SK-N-SH (cell line): ENCODE data around the gene TGIF1. TPM values are rescaled to one million over a fixed set of nuclear protein-coding genes. Genes with fewer than 3 reads are reported as not detected.

ENCODE experiments used
- CTCF ChIA-PET: fragments of 300-600, 350-600 bp; formaldehyde crosslinking; extraction: SDS; loops from one replicate; lab custom pipeline; 2021; lab: Yijun Ruan, JAX
- POLR2A ChIA-PET: fragments of 350-600 bp; sonication (Branson Sonifier 250); formaldehyde crosslinking; extraction: SDS; loops from one replicate; lab custom pipeline; 2020; ENCODE audit warnings: antibody characterized with exemption, inconsistent platforms; lab: Yijun Ruan, JAX
- DNase-seq: peaks from one replicate; pipeline ENCODE4 v3.0.0; 2012
- H2AFZ ChIP-seq: fragments of 200-600 bp; sonication (generic); 2 replicates; pipeline ENCODE4 v1.8.1; 2016; ENCODE audit warnings: antibody characterized with exemption, mild to moderate bottlenecking, low read depth
- H3F3A ChIP-seq: fragments of 200-600 bp; sonication (generic); replicated peaks from 2 replicates; pipeline ENCODE3; 2016; ENCODE audit warnings: antibody characterized with exemption, mild to moderate bottlenecking; ENCODE audit not compliant: insufficient read depth
- H3K27ac ChIP-seq, 2 experiments: fragments of 200-500 bp in 1 of 2; fragments of 200-600 bp in 1 of 2; sonication (Bioruptor generic) in 1 of 2; sonication (generic), shearing (Covaris generic) in 1 of 2; 2 replicates each; pipeline versions ENCODE4 v1.5.1 to v1.6.1; 2014 to 2016; ENCODE audit warnings: low read depth in 2 of 2, inconsistent platforms in 1 of 2, low read length in 1 of 2, mild to moderate bottlenecking in 1 of 2, mixed read lengths in 1 of 2
- H3K27me3 ChIP-seq: fragments of 200-600 bp; sonication (generic), shearing (Covaris generic); 2 replicates; pipeline ENCODE4 v1.6.1; 2016; ENCODE audit warnings: mixed run types; ENCODE audit not compliant: insufficient read depth
- H3K36me3 ChIP-seq, 2 experiments: fragments of 200-500 bp in 1 of 2; fragments of 200-600 bp in 1 of 2; sonication (Bioruptor generic) in 1 of 2; sonication (generic) in 1 of 2; replicated peaks in 1 of 2; 2 replicates each; pipeline versions ENCODE3 to v1.5.1; 2014 to 2016; ENCODE audit warnings: low read length in 1 of 2, mild to moderate bottlenecking in 1 of 2; ENCODE audit not compliant: insufficient read depth in 2 of 2, control insufficient read depth in 1 of 2
- H3K4me1 ChIP-seq, 2 experiments: fragments of 200-500 bp in 1 of 2; fragments of 200-600 bp in 1 of 2; sonication (Bioruptor generic) in 1 of 2; sonication (generic), shearing (Covaris generic) in 1 of 2; 2 replicates each; pipeline versions ENCODE4 v1.5.1 to v1.6.1; 2014 to 2016; ENCODE audit warnings: low read depth in 1 of 2, low read length in 1 of 2, mixed run types in 1 of 2; ENCODE audit not compliant: insufficient read depth in 2 of 2, control insufficient read depth in 1 of 2
- H3K4me2 ChIP-seq: fragments of 200-600 bp; sonication (generic), shearing (Covaris generic); 2 replicates; pipeline ENCODE4 v1.6.1; 2017; ENCODE audit warnings: mixed run types
- H3K4me3 ChIP-seq, 2 experiments: fragments of 200-500 bp in 1 of 2; fragments of 200-600 bp in 1 of 2; sonication (Bioruptor generic) in 1 of 2; sonication (generic), shearing (Covaris generic) in 1 of 2; 2 replicates each; pipeline versions ENCODE4 v1.5.1 to v1.8.1; 2014 to 2016; ENCODE audit warnings: low read depth in 2 of 2, inconsistent platforms in 1 of 2, low read length in 1 of 2, mild to moderate bottlenecking in 1 of 2, mixed read lengths in 1 of 2, moderate library complexity in 1 of 2
- H3K79me2 ChIP-seq: fragments of 200-600 bp; sonication (generic); 2 replicates; pipeline ENCODE4 v1.8.1; 2017; ENCODE audit warnings: mild to moderate bottlenecking; ENCODE audit not compliant: insufficient read depth
- H3K9ac ChIP-seq: fragments of 200-600 bp; sonication (generic); 2 replicates; pipeline ENCODE4 v1.6.1; 2017; ENCODE audit warnings: mixed run types
- H3K9me2 ChIP-seq: fragments of 200-600 bp; sonication (generic); 2 replicates; pipeline ENCODE4 v1.6.1; 2017; ENCODE audit warnings: mixed run types
- H3K9me3 ChIP-seq: fragments of 200-600 bp; sonication (generic); 2 replicates; pipeline ENCODE4 v1.6.1; 2017; ENCODE audit warnings: mixed run types, mild to moderate bottlenecking, moderate library complexity
- H4K20me1 ChIP-seq: fragments of 200-600 bp; sonication (generic); 2 replicates; pipeline ENCODE4 v1.6.1; 2017; ENCODE audit warnings: mild to moderate bottlenecking, mixed run types; ENCODE audit not compliant: insufficient read depth
- ELF1 ChIP-seq: IDR thresholded peaks from 2 replicates; pipeline ENCODE4 v1.4.0; 2012
- EP300 ChIP-seq, 2 experiments: IDR thresholded peaks; 2 replicates each; pipeline versions ENCODE4 v1.4.0 to v1.6.1; 2012; ENCODE audit warnings: borderline replicate concordance in 1 of 2, low read depth in 1 of 2, low read length in 1 of 2
- GABPA ChIP-seq: IDR thresholded peaks from 2 replicates; pipeline ENCODE4 v1.4.0; 2012; ENCODE audit warnings: low read depth, mild to moderate bottlenecking
- JUND ChIP-seq: IDR thresholded peaks from 2 replicates; pipeline ENCODE4 v1.4.0; 2012
- RAD21 ChIP-seq: IDR thresholded peaks from 2 replicates; pipeline ENCODE4 v1.6.1; 2012; ENCODE audit warnings: mild to moderate bottlenecking, low read length
- RXRA ChIP-seq: IDR thresholded peaks from 2 replicates; pipeline ENCODE4 v1.4.0; 2012; ENCODE audit warnings: low read depth, mild to moderate bottlenecking, borderline replicate concordance
- SIN3A ChIP-seq: IDR thresholded peaks from 2 replicates; pipeline ENCODE4 v1.6.1; 2012; ENCODE audit warnings: low read depth, mild to moderate bottlenecking, low read length, moderate library complexity, borderline replicate concordance
- TEAD4 ChIP-seq: IDR thresholded peaks from 2 replicates; pipeline ENCODE4 v1.4.0; 2012; ENCODE audit warnings: mild to moderate bottlenecking, borderline replicate concordance; ENCODE audit not compliant: insufficient read depth
- USF1 ChIP-seq: IDR thresholded peaks from 2 replicates; pipeline ENCODE4 v1.4.0; 2012; ENCODE audit warnings: low read depth, borderline replicate concordance
- WGBS: methylation state at CpG from one replicate; pipeline ENCODE4 v1.1.6; 2017; ENCODE audit warnings: low lambda C conversion rate; 5-methylcytosine and 5-hydroxymethylcytosine counted together
- polyA plus RNA-seq, 3 experiments: library from polyadenylated mRNA; depleted of rRNA; stranded (reverse); fragments of >200 nt; gene quantifications; 2 replicates each; pipeline ENCODE4 v1.2.3, GENCODE V29; 2012
- TF ChIP-seq, protein P1 (sequence below): IDR thresholded peaks from 2 replicates; pipeline ENCODE4 v1.4.0; 2012; ENCODE audit warnings: low read depth
- TF ChIP-seq, protein P2 (sequence below): IDR thresholded peaks from 2 replicates; pipeline ENCODE4 v1.6.1; 2012; ENCODE audit warnings: mild to moderate bottlenecking, low read depth, low read length, moderate library complexity

The TGIF1 gene
- polyA plus RNA-seq, 1 of the 3 experiments (the other 2 are of a cell fraction): 113 TPM

- H3K27me3 ChIP-seq: no peaks in the 10 kb centered on the region
- H3K9me2 ChIP-seq: no peaks in the 10 kb centered on the region
- H3K4me3 ChIP-seq: no peak overlapping the region
- H3K9ac ChIP-seq: no peak overlapping the region
- no peaks in the 10 kb centered on the region for H3K36me3 ChIP-seq
- ChIA-PET POLR2A (no interaction called here), CTCF (interaction anchor here (0.8 to 2.7 kb wide), 10 partner anchors 9 to 199 kb away, joined by 3 to 8 read pairs (median 4); no protein-coding TSS in a partner anchor)
- no peak overlapping the region for H3K4me2 ChIP-seq
- no peaks in the 10 kb centered on the region for H3K79me2 ChIP-seq
- H2AFZ ChIP-seq: no peak overlapping the region
- no peaks in the 10 kb centered on the region for H3F3A ChIP-seq
- no peak for DNase-seq
- WGBS: 82% methylated on average over 3 of the region's 3 CpGs
- H4K20me1 ChIP-seq: no peaks in the 10 kb centered on the region
- H3K9me3 ChIP-seq: no peaks in the 10 kb centered on the region
- no peaks in the 10 kb centered on the region for H3K4me1 ChIP-seq
- no peak overlapping the region for H3K27ac ChIP-seq
- TF ChIP-seq RXRA (no peak), ELF1 (no peak), TEAD4 (no peak), USF1 (no peak), RAD21 (no peak), SIN3A (no peak)
Observed at GRCh38 chr18:3482258-3482657, 32.3 kb downstream of the TGIF1 start.

- no peaks in the 10 kb centered on the region for H3K9me3 ChIP-seq
- no peak for DNase-seq
- no peak overlapping the region for H2AFZ ChIP-seq
- no peaks in the 10 kb centered on the region for H3K4me1 ChIP-seq
- CTCF ChIA-PET: interaction anchor here (1.2 to 1.6 kb wide), 3 partner anchors 8 to 109 kb away, joined by 3 to 7 read pairs (median 5); no protein-coding TSS in a partner anchor
- H3K9me2 ChIP-seq: no peaks in the 10 kb centered on the region
- 89% methylated on average over 9 of the region's 9 CpGs for WGBS
- H3F3A ChIP-seq: no peaks in the 10 kb centered on the region
- H3K27me3 ChIP-seq: no peaks in the 10 kb centered on the region
- no peak overlapping the region for H3K4me3 ChIP-seq
- no peak overlapping the region for H3K4me2 ChIP-seq
- POLR2A ChIA-PET: no interaction called here
- H3K9ac ChIP-seq: no peak overlapping the region
- no peak overlapping the region for H3K27ac ChIP-seq
- no peaks in the 10 kb centered on the region for H4K20me1 ChIP-seq
- H3K79me2 ChIP-seq: no peaks in the 10 kb centered on the region
- TF ChIP-seq, protein P1, sequence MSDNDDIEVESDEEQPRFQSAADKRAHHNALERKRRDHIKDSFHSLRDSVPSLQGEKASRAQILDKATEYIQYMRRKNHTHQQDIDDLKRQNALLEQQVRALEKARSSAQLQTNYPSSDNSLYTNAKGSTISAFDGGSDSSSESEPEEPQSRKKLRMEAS: no peak
- no peak for TF ChIP-seq GABPA
- TF ChIP-seq, protein P2, sequence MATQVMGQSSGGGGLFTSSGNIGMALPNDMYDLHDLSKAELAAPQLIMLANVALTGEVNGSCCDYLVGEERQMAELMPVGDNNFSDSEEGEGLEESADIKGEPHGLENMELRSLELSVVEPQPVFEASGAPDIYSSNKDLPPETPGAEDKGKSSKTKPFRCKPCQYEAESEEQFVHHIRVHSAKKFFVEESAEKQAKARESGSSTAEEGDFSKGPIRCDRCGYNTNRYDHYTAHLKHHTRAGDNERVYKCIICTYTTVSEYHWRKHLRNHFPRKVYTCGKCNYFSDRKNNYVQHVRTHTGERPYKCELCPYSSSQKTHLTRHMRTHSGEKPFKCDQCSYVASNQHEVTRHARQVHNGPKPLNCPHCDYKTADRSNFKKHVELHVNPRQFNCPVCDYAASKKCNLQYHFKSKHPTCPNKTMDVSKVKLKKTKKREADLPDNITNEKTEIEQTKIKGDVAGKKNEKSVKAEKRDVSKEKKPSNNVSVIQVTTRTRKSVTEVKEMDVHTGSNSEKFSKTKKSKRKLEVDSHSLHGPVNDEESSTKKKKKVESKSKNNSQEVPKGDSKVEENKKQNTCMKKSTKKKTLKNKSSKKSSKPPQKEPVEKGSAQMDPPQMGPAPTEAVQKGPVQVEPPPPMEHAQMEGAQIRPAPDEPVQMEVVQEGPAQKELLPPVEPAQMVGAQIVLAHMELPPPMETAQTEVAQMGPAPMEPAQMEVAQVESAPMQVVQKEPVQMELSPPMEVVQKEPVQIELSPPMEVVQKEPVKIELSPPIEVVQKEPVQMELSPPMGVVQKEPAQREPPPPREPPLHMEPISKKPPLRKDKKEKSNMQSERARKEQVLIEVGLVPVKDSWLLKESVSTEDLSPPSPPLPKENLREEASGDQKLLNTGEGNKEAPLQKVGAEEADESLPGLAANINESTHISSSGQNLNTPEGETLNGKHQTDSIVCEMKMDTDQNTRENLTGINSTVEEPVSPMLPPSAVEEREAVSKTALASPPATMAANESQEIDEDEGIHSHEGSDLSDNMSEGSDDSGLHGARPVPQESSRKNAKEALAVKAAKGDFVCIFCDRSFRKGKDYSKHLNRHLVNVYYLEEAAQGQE: peak; percentile 26; the same call in 1 of the 2 replicates
- no peak for TF ChIP-seq EP300 (IDR thresholded peaks at IDR 0.05; ENCODE audit: borderline replicate concordance in 1 of 2, low read depth in 1 of 2, low read length in 1 of 2)
- TF ChIP-seq JUND: no peak
- H3K36me3 ChIP-seq: no peaks in the 10 kb centered on the region
Observed at GRCh38 chr18:3485153-3486149, 35.5 kb downstream of the TGIF1 start.
